Measurements from ENCODE around the gene SEC24B.
"Not testable (repeated sequence)": the region's sequence is repeated elsewhere in the genome, so short reads cannot be mapped to it uniquely, and the experiment has no call there.

SEC24B gene

DNA sequence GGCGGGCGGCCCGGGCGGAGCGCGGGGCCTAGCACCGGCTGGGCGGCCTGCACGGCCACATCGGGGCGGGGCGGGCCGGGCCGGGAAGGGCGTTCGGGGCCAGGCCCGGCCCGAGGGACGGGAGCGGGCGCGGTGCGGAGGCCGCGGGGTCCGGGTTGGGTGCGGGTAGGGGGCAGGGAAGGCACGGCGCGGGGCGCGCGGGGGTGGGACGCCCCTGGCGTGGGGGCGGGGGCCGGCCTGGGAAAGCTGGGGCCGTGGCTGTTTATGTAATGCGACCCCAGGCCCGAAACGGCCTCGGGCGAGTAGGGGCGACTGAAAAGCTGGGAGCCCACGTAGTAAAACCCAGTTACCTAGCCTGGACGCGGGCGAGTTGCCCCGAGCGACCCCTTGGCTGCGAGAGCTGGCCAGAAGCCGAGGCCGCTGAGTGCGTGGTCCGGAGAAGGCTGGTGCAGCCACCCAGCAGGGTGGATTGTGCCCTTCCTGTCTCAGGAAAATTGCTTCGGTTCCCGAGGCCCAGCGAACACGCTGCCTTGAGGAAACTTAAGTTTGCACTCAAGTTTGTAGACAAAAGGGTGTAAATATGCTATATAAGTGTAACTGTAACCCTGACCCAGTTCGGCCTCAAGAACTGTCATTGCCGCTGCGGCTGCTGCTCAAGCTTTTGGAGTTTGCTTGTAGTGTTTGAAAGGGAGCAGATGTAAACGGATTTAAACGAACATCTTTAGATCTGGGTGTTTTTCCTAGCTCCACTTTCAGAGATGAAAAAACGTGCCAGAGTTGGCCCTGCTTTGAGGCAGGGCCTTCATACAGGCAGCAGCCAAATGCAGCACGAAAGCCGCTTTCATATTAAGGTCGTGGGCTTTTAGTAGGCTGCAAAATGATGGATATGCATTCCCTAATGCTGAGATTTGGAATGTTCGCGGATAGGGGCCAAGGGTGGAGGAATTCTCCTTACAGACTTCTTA, 674 bp downstream of the SEC24B start:
- peak overlapping the region; percentile 73 for H3K9ac ChIP-seq (ENCODE audit: low read length)

DNA sequence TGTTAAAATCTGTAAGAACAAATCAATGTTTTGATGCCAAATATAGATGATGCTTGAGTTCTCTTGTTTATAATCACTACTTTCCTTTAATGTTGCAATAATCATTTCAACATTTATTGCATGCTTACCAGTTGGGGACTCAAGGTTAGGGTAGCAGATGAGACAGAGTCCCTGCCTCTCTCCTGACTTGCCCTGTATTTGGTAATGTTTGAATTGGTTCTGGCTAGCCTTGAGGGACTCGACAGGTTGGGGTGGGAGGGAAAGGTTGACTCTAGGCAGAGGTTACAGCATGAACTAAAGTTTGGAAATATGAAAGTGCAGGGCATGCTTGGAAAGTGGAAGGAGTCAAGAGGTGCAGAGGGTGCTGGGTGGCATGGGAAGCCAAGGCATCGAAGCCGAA, 2.0 kb downstream of the SEC24B start:
- no peaks in the 10 kb centered on the region for H3K36me3 ChIP-seq (ENCODE audit: control insufficient read depth, low read depth, low read length)
- no peak overlapping the region for H3K4me3 ChIP-seq (ENCODE audit: low read length)
- H3K9me3 ChIP-seq (ENCODE audit: control insufficient read depth, low read depth, low read length) = no peaks in the 10 kb centered on the region
- H3K9ac ChIP-seq (ENCODE audit: low read length) = no peak overlapping the region
- H3K4me1 ChIP-seq (ENCODE audit: control insufficient read depth, low read depth, low read length) = peaks cover 19% of the 10 kb centered on the region
- no peak overlapping the region for H3K27ac ChIP-seq (ENCODE audit: low read length)
- H3K27me3 ChIP-seq (ENCODE audit: control insufficient read depth, insufficient read depth, low read length) = no peaks in the 10 kb centered on the region

More for the DNA sequence above, 674 bp downstream of the SEC24B start:
- Histone ChIP-seq H3K4me1 (ENCODE audit: control insufficient read depth, low read depth, low read length) (peaks cover 19% of the 10 kb centered on the region), H3K36me3 (ENCODE audit: control insufficient read depth, low read depth, low read length) (no peaks in the 10 kb centered on the region), H3K9me3 (ENCODE audit: control insufficient read depth, low read depth, low read length) (no peaks in the 10 kb centered on the region), H3K4me3 (ENCODE audit: low read length) (peak overlapping the region; percentile 97), H3K27ac (ENCODE audit: low read length) (no peak overlapping the region), H3K27me3 (ENCODE audit: control insufficient read depth, insufficient read depth, low read length) (no peaks in the 10 kb centered on the region)

DNA sequence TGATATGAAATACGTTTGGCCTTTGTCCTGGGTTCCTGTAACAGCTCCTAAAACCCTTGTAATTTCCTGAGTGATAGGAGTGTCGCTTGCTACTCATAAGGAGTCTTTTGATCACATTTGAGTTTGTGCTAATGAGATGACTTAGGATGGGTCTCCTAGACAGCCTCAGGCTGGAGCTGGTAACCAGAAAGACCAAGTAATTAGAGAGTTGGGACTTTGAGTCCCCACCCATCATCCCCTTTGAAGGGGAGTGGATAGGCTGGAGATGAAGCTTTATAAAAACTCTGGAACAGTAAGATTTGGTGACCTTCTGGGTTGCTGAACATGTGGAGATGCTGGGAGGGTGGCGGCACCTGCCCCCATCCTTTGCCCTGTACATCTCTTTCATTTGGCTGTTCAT, 2.9 kb downstream of the SEC24B start:
- no peaks in the 10 kb centered on the region for H3K9me3 ChIP-seq (ENCODE audit: control insufficient read depth, low read depth, low read length)
- H3K4me1 ChIP-seq (ENCODE audit: control insufficient read depth, low read depth, low read length) = peaks cover 21% of the 10 kb centered on the region
- no peak overlapping the region for H3K9ac ChIP-seq (ENCODE audit: low read length)
- H3K27ac ChIP-seq (ENCODE audit: low read length) = no peak overlapping the region
- H3K4me3 ChIP-seq (ENCODE audit: low read length) = no peak overlapping the region
- H3K27me3 ChIP-seq (ENCODE audit: control insufficient read depth, insufficient read depth, low read length) = no peaks in the 10 kb centered on the region
- no peaks in the 10 kb centered on the region for H3K36me3 ChIP-seq (ENCODE audit: control insufficient read depth, low read depth, low read length)

DNA sequence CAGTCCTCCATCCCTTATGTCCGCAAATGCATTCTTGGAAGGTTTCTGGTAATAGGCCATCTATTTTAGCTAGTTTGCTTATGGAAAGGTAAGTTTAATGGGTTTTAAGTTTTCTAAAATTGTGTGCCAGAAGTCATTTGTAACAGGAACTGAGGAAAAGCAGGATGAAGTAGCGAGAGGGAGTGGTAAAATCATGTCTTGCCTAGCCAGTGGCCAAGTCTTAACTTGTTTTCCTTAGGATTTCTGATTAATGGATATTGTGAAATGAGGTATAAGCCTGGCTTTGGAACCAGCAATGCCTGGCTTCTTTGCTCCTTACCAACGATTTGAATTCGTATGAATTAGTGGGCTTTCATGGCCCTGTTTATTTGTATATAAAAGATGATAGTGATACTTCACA, 7.3 kb downstream of the SEC24B start:
- no peaks in the 10 kb centered on the region for H3K27me3 ChIP-seq (ENCODE audit: control insufficient read depth, insufficient read depth, low read length)
- H3K4me1 ChIP-seq (ENCODE audit: control insufficient read depth, low read depth, low read length) = peaks cover 5% of the 10 kb centered on the region
- H3K9me3 ChIP-seq (ENCODE audit: control insufficient read depth, low read depth, low read length) = no peaks in the 10 kb centered on the region
- H3K27ac ChIP-seq (ENCODE audit: low read length) = no peak overlapping the region
- no peak overlapping the region for H3K9ac ChIP-seq (ENCODE audit: low read length)
- H3K36me3 ChIP-seq (ENCODE audit: control insufficient read depth, low read depth, low read length) = peaks cover under 1% of the 10 kb centered on the region
- no peak overlapping the region for H3K4me3 ChIP-seq (ENCODE audit: low read length)

DNA sequence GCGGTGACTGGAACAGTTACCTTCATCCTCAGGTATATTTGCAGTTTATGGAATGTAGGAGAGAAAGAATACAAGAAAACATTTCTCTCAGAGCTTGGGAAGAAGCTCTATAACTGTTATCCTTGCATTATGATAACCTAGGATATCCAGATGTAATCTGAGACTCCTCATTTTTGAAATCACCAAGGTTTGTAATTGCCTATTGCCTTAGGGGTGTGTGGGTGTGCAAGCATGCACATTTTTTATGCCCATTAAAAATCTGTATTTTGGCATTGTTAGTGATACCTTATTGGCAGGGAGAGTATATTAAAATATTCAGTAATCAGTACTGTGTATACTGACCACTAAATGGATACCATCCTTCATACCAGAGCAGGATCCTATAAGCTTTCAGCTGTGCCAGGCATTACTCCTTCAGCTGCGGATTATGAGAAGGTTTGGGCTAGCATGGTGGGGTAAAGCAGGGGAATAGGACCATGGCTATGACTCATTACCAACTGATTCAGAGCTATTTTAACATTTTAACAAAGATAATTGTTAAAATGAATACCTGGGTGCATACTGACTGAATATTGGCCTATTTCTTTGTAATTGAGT, 8.3 kb downstream of the SEC24B start:
- Histone ChIP-seq H3K9ac (ENCODE audit: low read length) (no peak overlapping the region), H3K4me3 (ENCODE audit: low read length) (no peak overlapping the region), H3K4me1 (ENCODE audit: control insufficient read depth, low read depth, low read length) (peaks cover 5% of the 10 kb centered on the region), H3K27ac (ENCODE audit: low read length) (no peak overlapping the region), H3K36me3 (ENCODE audit: control insufficient read depth, low read depth, low read length) (peaks cover 5% of the 10 kb centered on the region), H3K27me3 (ENCODE audit: control insufficient read depth, insufficient read depth, low read length) (no peaks in the 10 kb centered on the region), H3K9me3 (ENCODE audit: control insufficient read depth, low read depth, low read length) (no peaks in the 10 kb centered on the region)

DNA sequence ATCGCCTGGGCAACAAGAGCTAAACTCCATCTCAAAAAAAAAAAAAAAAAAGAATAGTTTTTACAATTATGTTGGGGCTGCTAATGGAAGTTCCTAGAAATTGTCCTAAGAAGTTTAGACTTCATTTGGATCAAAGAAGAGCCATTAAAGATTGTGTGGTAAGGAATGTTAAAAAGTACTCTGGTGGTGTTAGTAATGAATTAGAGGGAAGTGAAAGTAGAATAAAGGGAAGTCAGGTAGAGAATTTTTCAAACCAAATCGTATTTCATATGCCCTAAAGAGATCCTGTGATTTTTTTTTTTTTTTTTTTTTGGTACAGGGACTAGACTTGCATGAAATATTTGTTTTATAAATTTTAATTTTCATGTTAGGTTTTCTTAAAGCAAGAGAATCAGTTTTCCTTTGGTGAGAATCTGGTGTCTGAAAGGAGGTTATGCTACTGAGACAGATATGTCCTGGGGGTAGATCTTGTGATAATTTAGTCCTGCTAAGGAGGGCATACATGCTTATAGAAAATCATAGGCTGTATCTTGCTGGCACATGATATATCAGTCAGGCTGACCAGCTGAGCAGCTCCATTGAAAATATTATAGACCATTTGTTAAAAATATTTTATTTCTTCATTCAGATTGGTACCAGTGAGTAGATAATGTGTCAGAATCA, 10.7 kb downstream of the SEC24B start:
- no peaks in the 10 kb centered on the region for H3K27me3 ChIP-seq (ENCODE audit: control insufficient read depth, insufficient read depth, low read length)
- H3K4me1 ChIP-seq (ENCODE audit: control insufficient read depth, low read depth, low read length) = peaks cover 5% of the 10 kb centered on the region
- H3K36me3 ChIP-seq (ENCODE audit: control insufficient read depth, low read depth, low read length) = peaks cover 5% of the 10 kb centered on the region
- no peaks in the 10 kb centered on the region for H3K9me3 ChIP-seq (ENCODE audit: control insufficient read depth, low read depth, low read length)
- no peak overlapping the region for H3K9ac ChIP-seq (ENCODE audit: low read length)
- no peak overlapping the region for H3K4me3 ChIP-seq (ENCODE audit: low read length)
- no peak overlapping the region for H3K27ac ChIP-seq (ENCODE audit: low read length)

DNA sequence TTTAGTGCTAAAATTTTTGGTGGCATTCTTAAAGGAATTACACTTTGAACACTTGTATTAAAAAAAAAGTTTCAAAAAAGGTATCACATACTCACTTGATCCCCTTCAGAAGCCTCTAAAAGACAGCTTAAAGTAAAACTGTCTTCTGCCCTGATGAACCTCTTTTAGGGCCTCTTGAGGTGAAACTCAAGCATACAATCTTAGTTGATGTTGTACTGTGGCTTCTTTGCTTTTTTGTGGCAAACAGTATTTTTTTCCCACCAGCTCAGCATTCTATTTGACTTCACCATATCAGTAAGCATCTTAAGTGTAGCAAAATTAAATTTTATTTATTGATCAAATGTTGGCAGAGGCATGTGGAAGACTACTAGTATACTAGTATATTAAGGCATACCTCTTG, 13.7 kb downstream of the SEC24B start:
- Histone ChIP-seq H3K4me1 (ENCODE audit: control insufficient read depth, low read depth, low read length) (no peaks in the 10 kb centered on the region), H3K9ac (ENCODE audit: low read length) (no peak overlapping the region), H3K27ac (ENCODE audit: low read length) (no peak overlapping the region), H3K4me3 (ENCODE audit: low read length) (no peak overlapping the region), H3K36me3 (ENCODE audit: control insufficient read depth, low read depth, low read length) (peaks cover 12% of the 10 kb centered on the region), H3K27me3 (ENCODE audit: control insufficient read depth, insufficient read depth, low read length) (no peaks in the 10 kb centered on the region), H3K9me3 (ENCODE audit: control insufficient read depth, low read depth, low read length) (no peaks in the 10 kb centered on the region)

DNA sequence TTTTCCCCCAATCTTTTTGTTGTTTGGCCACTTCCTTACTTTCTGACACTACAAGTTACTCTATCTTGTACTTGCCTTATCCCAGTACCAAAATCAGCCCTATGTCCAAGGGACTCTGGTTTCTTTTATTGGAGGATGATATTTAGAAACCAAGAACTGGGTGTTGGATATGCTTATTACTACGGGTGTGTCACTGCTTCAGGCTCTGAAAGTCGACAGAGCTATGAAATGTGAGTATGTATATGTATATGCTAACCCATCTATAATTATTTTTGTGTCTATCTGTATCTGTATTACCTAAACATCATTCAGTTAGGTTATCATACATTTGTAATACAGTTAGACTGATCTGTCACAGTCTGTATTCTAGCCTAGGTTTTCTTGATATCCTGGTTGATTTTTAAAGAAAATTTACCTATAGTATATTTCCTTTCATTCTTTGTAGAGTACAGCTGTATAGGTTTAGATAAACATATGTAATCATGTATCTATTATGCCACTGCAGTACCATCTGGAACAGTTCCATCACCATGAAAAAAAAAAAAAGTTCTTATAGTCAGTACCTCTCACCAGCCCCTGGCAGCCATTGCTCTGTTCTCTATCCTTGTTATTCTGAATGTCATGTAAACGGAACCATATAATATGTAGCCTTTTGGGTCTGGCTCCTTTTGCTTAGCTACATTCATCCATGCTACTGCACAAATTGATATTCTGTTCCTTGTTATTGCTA, 18.1 kb downstream of the SEC24B start:
- Histone ChIP-seq H3K27me3 (ENCODE audit: control insufficient read depth, insufficient read depth, low read length) (no peaks in the 10 kb centered on the region), H3K27ac (ENCODE audit: low read length) (no peak overlapping the region), H3K36me3 (ENCODE audit: control insufficient read depth, low read depth, low read length) (peaks cover 8% of the 10 kb centered on the region), H3K9me3 (ENCODE audit: control insufficient read depth, low read depth, low read length) (no peaks in the 10 kb centered on the region), H3K4me1 (ENCODE audit: control insufficient read depth, low read depth, low read length) (no peaks in the 10 kb centered on the region), H3K4me3 (ENCODE audit: low read length) (no peak overlapping the region), H3K9ac (ENCODE audit: low read length) (no peak overlapping the region)

DNA sequence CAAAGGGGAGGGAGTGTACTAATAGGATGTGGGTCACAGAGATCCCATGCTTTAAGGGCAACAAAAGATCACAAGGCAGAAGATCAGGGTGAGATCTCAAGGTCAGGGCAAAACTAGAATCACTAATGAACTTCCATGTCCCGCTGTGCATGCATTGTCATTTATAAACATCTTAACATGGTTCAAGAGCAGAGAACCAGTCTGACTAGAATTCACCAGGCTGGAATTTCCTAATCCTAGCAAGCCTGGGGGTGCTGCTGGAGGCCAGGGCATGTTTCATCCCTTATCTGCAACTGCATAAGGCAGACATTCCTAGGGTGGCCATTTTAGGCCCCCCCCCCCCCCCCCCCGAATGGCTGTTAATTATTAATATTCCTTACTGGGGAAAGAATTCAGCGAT, 19.5 kb downstream of the SEC24B start:
- H3K27ac ChIP-seq (ENCODE audit: low read length); H3K4me1 ChIP-seq (ENCODE audit: control insufficient read depth, low read depth, low read length); H3K27me3 ChIP-seq (ENCODE audit: control insufficient read depth, insufficient read depth, low read length); H3K9me3 ChIP-seq (ENCODE audit: control insufficient read depth, low read depth, low read length); H3K36me3 ChIP-seq (ENCODE audit: control insufficient read depth, low read depth, low read length); H3K4me3 ChIP-seq (ENCODE audit: low read length); H3K9ac ChIP-seq (ENCODE audit: low read length): not testable (repeated sequence)

DNA sequence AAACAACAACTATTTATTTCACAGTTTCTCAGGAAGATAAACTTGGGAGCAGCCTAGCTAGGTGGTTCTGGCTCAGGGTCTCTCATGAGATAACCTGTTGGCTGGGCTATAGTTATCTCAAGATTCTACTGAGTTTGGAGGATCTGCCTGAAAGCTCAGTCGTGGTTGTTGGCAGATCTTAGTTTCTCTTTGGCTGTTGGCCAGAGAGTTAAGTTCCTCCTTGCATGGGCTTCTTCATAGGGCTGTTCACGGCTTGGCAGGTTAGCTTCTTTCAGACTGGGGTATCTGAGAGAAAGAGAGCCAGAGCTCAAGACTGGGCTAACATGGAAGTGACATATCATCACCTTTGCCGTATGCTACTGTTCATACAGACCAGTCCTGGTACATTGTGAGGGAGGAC, 28.7 kb downstream of the SEC24B start:
- Histone ChIP-seq H3K36me3 (ENCODE audit: control insufficient read depth, low read depth, low read length) (peaks cover 30% of the 10 kb centered on the region), H3K27ac (ENCODE audit: low read length) (no peak overlapping the region)

DNA sequence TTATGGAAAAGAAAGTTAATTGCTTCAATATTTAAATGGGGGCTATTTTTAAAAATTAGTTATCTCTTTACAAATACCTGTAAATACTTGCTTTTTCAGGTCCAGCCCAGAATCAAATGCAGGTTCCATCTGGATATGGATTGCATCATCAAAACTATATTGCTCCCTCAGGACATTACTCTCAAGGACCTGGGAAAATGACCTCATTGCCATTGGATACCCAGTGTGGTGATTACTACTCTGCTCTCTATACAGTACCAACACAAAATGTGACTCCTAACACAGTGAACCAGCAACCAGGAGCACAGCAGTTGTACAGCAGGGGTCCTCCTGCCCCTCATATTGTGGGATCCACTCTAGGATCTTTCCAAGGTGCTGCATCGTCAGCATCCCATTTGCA, 29.2 kb downstream of the SEC24B start:
- Histone ChIP-seq H3K9me3 (ENCODE audit: control insufficient read depth, low read depth, low read length) (no peaks in the 10 kb centered on the region), H3K27me3 (ENCODE audit: control insufficient read depth, insufficient read depth, low read length) (no peaks in the 10 kb centered on the region), H3K4me3 (ENCODE audit: low read length) (no peak overlapping the region), H3K27ac (ENCODE audit: low read length) (no peak overlapping the region), H3K36me3 (ENCODE audit: control insufficient read depth, low read depth, low read length) (peaks cover 30% of the 10 kb centered on the region), H3K9ac (ENCODE audit: low read length) (no peak overlapping the region), H3K4me1 (ENCODE audit: control insufficient read depth, low read depth, low read length) (peaks cover 7% of the 10 kb centered on the region)

More for the DNA sequence above, 28.7 kb downstream of the SEC24B start:
- Histone ChIP-seq H3K4me3 (ENCODE audit: low read length) (no peak overlapping the region), H3K27me3 (ENCODE audit: control insufficient read depth, insufficient read depth, low read length) (no peaks in the 10 kb centered on the region), H3K9ac (ENCODE audit: low read length) (no peak overlapping the region), H3K9me3 (ENCODE audit: control insufficient read depth, low read depth, low read length) (no peaks in the 10 kb centered on the region), H3K4me1 (ENCODE audit: control insufficient read depth, low read depth, low read length) (peaks cover 7% of the 10 kb centered on the region)

Data from iPS-18a (cell line).